Dedifferentiated amniotic fluid mesenchymal stem cell (primary cell): ENCODE measurements around the gene CD69.
"Not testable (repeated sequence)": the region's sequence is repeated elsewhere in the genome, so short reads cannot be mapped to it uniquely, and the experiment has no call there.

Experiments
- DNase-seq: peaks from one replicate; pipeline ENCODE4 v3.0.0-alpha.2; 2016; ENCODE audit errors: extremely low spot score

The CD69 gene

DNA sequence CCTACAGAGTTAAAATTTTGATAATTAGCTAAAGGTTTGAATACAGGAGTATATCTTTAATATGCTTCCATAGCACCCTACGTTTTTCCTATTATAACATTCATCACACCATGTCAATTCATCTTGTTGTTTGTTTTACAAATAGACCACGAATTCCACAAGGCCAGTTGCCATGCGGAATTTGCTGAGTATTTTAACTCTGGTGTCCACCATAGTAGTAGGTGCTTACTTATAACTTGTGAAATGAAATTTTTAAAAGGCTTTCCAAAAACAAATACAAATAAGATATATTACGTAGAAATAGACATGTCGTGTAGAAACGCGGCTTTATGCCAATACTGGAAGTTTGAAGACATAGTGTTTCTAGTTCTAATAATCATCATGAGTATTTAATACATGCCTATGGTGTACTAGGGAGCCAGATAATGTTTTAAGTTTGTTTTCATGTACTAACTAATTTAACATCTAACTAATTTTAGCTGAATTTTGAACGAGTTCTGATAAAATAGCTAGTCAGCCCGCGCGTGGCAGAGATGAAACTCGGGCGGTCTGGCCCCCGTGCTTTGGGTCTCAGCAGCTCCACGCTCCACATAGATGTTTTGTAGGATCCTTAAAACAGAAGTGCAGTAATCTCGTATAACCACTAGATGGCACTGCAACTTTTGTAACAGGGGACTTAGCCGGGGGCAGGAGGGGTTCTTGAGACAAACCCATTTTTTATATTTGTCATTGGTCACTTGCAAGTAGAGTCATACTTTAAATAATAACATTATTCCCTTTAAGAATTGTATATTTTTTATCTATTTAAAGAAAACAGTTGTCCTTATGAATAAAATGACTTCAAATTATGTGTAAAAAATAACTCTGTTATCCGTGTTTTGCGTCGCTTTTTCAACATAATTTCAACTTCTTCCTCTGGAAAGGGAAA is 10.2 kb downstream of the CD69 start:
- peak; percentile 74 for DNase-seq

DNA sequence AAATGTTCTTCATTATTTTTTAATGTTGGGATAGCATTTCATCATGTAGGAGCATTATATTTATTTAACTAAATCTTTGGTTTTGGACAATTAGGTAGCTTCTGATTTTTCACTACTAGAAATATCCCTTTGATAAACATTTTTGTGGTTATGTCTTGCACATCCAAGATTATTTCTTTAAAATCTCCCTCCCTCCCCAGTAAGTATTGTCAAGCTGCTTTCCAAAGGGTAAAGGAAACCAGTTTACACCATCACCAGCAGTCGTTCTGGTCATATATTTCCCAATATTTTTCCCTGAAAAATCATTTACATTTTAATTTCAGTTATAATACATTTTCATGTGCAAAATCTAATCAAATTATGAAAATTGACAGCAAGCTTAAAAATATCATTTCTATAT is 11.1 kb downstream of the CD69 start:
- DNase-seq: no peak

DNA sequence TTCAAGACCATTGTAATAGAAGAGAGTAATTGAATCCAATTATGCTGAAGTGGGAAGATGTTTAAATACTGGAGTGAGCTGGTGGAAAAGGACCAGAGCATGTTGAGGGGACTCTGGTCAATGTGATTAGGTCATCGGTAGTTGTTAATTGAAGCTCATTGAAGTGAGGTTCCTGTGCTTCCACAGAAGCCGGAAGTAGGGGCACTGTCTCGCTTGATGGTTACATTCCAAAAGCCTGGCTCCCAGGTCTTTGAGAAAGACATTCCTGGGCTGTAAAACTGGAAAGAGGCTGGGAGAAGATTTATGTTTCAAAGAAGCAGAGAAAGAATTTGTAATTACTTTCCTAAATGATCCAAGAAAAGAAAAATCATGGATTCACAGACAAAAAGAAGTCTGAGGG is 15.5 kb downstream of the CD69 start:
- DNase-seq: no peak

DNA sequence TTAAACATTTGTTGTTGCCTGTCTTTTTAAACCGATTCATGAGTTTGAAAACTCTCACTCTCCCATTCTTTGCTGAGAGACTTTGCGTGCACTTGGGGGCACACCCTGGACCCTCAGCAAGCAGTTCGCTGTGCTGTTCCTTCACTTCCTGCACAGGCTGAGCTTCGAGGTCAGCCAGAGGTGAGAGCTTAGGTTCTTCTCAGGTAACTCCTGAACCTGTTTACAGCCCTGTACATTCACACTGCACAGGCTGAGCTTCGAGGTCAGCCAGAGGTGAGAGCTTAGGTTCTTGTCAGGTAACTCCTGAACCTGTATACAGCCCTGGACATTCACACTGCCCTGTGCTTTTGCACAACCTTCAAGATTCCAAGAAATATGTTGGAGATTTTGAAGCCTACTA is 18.0 kb downstream of the CD69 start:
- DNase-seq: no peak

DNA sequence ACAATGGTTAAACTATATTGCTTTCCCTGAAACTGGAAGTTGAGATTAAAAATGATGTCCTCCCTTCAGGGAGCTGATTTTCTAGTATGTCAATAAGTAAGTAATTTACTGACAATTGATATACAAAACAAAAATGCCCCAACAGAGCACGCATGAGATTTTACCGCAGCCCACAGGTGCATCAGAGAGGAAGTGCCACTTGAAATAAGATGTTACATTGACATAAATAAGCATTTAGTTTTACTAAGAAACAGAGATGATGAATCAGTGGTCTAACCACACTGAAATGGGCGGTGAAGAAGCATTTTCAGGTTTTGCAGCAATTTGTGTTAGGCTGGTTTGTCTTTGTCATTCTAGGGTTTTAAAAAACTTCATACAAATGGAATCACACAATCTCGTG is 19.0 kb downstream of the CD69 start:
- DNase-seq: no peak

DNA sequence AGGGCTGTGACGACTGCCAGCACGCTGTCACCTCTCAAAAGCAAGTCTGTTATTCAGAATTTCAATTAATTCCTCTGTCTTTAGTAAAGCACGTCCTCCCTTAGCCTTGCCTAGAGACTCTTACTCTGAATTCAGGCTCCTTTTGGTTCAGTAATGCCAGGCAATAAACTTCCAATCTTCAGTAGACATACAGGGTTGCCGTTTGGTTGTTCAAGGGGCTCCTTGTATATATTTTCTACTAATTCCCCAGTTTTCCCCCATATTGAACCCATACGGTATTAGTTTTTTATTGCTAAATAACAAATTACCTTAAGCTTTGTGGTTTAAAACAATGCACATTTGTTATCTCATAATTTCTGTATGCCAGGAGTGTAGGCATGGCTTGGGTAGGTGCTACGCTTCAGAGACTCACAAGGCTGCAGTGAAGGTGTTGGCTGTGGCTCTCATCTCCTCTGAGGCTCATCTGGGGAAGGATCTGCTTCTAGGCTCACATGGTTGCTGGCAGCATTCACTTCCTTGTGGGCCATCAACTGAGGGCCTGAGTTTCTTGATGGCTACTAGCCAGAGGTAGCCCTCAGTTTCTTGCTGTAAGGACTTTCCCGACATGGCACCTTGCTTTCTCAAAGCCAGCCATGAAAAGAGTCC is 20.5 kb downstream of the CD69 start:
- no peak for DNase-seq

DNA sequence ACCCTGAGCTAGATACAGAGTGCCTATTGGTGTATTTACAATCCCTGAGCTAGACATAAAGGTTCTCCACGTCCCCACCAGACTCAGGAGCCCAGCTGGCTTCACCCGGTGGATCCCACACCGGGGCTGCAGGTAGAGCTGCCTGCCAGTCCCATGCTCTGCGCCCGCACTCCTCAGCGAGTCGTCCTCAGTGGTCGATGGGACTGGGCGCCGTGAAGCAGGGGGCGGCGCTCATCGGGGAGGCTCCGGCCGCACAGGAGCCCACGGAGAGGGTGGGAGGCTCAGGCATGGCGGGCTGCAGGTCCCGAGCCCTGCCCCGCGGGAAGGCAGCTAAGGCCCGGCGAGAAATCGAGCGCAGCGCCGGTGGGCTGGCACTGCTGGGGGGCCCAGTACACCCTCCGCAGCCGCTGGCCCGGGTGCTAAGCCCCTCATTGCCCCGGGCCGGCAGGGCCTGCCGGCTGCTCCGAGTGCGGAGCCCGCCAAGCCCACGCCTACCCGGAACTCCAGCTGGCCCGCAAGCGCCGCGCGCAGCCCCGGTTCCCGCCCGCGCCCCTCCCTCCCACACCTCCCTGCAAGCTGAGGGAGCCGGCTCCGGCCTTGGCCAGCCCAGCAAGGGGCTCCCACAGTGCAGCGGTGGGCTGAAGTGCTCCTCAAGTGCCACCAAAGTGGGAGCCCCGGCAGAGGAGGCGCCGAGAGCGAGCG is 21.1 kb downstream of the CD69 start:
- DNase-seq: not testable (repeated sequence)

DNA sequence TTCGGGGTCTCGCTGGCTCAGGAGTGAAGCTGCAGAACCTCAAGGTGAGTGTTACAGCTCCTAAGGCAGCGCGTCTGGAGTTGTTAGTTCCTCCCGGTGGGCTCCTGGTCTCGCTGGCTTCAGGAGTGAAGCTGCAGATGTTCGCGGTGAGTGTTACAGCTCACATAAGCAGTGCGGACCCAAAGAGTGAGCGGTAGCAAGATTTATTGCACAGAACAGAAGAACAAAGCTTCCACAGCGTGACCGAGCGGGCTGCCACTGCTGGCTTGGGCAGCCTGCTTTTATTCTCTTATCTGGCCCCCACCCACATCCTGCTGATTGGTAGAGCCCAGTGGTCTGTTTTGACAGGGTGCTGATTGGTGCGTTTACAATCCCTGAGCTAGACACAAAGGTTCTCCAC is 21.8 kb downstream of the CD69 start:
- not testable (repeated sequence) for DNase-seq

DNA sequence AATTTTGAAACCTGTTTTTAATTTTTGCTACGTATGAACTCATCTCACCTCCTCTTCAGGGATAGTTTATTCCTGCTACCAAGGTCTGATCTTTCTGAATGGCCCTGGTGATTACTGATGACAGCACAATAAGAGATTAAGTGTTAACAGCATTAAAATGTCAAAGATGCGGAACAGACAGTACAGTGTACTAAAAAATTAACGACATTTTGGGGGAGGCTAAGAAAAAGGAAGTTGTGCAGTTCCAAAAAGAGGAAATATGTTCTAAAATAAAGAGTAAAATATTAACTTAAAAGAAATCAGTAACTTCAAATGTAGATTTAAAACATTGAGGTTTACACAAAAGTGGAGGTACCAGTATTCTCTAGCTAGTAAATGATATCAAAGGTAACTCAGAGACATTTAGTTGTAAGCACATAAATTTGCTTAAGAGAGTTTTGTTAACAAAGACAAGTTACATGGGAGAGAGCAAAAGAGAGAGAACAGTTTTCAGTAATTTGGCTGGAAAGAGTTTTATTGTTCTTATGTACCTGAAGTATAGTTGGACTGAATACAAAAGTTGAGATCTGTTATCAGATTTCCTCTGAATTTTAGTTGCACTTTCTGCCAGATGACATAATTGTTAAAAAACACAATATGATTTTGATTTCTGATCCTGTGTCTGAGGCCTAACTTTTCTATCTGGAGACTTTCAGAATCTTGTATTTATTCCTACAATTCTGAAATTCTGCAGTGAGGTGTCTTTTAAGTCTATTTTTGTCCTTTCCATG is 23.6 kb downstream of the CD69 start:
- DNase-seq: no peak

DNA sequence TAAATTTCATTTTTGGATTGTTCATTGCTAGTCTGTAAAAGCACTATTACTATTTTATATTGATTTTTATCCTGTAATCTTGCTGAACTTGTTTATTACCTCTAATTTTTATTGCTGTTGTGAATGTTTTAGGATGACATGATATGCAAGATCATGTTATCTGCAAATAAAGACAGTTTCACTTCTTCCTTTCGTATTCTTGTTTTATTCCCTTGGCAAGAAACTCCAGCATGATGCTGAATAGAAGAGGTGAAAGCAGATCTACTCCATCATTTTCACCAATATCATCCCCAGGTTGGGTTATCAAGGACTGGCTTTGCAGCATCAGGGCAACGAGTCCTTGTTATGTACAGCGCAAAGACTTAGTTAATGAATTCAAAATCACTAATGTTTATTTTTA is 25.1 kb downstream of the CD69 start:
- no peak for DNase-seq

DNA sequence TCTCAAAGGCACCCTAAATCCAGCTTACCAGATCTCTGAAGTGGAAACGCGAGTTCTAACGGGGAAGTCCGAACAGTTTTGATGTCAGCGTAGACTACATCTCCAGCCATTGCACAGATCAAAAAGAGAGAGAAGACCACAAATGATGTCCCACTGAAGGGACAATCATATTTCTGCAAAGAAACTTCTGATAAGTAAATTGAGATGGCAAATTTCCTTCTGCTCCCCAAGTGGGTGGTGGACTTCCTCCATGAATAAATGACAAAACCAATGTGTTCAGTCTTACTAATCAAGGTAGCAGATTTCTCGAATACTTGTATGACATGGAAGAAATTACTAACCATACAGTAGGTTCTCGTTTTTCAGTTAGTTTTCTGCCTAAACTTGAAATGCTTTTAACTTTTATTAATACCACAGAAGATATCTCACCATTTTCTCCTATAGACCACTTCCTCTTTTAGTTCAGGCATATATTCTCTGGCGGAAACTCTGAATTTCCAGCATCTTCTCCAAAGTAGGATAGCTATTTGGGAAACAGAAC is 27.7 kb downstream of the CD69 start, which contains the start of gene CLECL1:
Gene CLECL1, minus strand, starts transcription at position 177 of the 541 bp plus-strand sequence.
- no peak for DNase-seq

DNA sequence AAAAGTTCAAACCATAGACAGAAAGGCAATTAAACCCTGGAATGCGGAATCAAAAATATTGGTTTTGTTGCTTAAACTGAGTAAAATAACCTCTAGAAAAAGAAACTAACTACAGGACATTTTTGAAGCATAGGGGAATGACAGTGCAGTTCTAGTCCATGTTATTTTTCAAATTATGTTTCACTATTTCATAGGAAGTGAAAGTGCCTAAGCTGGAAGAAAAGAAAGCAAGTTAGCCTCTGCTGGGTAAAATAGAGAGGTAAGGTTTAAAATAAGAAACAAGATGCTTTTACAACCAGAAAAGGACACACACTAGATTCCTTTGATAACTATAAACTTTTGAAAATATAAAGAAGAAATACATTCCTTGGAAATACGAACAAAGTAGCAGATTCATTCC is 28.9 kb downstream of the CD69 start:
- no peak for DNase-seq

DNA sequence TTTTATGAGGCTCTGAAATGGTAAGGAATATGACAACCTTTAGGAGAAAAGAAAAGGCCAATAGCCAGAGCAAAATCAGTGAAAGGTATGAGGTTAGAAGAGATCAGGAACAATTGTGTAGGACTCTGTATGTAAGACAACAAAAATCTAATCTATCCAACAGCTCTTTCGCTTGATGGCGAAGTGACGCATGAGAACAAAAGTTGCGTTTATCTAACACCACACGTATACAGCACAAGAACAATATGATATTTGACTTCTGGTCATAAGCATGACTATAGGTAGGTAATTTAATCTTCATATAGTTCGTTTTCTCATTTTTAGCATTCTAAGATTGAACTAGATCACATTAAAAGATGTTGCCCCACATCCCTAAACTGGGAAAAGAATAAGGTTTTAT is 29.3 kb downstream of the CD69 start:
- DNase-seq: no peak

DNA sequence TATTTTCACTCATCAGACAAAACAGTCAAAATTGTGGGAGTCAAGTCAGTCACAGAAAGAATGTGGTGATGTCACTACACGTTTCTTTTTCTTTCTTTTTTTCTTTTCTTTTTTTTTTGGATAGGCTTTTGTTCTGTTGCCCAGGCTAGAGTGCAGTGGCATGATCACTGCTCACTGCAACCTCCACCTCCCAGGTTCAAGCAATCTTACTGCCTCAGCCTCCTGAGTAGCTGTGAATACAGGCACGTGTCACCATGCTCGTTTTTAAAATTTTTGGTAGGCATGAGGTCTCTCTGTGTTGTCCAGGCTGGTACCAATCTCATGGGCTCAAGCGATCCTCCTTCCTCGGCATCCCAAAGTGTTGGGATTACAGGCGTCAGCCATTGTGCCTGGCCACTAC is 30.1 kb downstream of the CD69 start:
- DNase-seq: no peak

DNA sequence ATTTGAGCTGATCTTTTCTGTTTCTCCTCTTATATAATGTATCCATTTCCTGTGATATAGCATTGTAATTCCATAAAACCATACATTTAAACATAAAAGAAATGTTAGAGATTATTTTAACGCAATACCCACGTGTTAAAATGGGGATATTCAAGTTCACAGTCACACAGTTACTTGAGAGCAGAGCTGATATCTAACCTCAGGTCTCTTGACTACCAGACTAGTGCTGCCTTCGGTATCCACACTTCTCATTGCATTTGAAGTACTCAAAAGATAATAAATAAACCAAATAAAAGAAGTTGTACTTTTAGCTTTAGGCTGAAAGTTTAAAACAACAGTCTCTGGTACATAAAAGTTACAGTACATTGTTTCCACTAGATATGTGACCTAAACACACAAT is 30.7 kb downstream of the CD69 start:
- DNase-seq: no peak

DNA sequence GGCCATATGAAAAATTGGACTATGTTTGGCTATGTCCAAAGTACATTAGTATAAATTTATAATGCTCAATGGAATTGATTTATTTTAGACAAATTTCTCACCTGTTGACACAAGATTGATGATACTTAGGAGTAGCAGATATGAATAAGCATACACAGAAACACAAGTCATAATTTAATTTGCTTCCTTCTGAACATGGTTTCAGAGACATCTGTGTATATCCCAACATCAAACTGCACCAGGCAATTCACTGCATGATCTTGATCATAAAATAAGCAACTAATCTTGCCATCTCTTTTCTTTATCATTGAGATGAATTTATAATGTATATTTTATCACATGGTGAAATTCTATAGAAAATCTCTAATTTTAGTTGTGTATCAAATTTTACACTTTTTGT is 31.6 kb downstream of the CD69 start:
- no peak for DNase-seq

DNA sequence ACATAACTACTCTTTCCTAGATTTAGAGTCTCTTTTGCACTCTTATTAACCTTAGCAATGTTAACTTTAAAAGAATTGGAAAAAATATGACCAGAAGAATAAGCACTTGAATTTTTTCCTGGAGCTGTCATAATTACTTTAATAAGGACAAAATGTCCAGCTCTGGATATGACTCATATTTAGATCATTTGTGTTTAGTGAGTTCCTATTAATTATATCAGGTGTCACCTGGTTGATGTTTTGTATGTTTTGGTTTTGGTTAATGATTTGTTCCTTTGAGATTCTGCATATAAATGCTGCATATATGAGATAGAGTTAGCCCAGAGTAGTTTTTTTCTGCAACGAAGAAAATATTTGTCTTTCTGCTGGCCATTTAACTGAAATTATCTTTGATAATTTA is 32.9 kb downstream of the CD69 start:
- DNase-seq: no peak

DNA sequence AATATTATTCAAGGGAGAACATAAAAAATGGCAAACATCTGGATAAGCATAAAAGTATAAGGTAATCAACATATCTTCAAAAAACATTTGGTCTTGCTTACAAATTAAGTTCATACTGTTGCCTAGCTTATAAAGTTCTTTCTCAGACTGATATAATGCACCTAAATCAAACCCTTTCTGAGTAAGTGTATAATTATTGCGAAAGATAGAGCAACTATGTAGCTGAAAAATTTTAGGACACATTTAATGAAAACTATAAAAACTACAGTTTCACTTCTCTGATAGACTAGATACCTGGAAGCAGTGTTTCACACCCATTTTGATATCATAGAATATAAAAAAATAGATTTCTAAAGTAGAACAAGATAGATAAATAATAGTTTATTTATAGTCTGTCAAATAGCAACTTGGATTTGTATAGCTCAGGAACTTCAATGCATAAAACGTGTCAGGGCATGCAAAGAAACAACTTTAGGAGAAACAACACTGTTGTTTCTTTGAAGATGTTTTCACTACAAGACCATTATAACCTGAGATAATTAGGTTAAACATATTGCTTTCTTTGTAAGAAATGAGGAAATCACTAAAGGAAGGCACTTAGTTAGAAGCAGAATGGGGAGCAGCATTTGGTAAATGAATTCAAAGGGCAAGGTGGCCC is 35.4 kb downstream of the CD69 start:
- no peak for DNase-seq

DNA sequence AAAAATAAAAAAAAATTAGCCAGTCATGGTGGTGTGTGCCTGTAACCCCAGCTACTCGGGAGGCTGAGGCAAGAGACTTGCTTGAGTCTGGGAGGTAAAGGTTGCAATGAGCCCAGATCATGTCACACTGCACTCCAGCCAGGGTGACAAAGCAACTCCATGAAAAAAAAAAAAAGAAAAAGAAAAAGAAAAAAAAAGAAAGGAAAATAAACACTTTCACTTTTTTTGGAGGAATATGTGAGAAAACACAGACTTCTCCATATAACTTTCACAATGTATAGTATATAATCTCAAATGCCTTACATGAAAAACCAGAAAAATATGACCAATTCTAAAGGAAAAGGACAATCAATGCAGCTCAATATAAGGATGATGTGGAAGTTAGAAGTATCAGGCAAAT is 36.7 kb downstream of the CD69 start:
- no peak for DNase-seq

DNA sequence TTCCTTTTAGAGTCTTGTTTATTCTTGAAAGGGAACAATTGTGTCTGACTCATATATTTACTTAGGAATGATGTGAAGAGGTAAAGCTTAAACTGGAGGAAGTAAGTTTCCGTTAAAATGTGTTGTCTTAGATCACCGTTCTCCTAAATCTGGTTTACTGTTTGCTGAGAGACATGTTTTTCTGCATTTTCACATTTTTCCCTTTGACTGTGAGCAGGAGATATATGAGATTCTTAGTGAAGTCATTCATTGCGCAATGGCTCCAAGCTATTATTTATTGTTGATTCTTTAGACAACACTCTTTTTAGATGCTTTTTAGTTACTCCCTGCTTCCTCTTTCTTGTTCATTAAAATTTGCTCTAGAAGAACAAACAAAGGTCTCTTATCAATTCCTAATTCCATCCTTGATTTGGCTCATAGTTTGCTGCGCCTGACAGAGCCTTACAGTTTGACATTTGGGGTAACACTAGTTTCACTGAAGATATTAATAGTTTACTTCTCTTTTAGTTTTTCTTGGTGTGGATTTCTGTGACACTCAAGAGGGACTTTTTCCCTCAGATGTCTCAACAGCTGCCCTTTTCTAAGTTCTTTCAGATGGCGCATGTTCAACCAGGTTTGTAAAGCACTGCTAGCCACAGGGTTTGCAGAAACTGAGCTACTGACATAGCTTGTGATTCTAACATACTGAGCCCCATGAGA is 39.2 kb downstream of the CD69 start:
- no peak for DNase-seq
